SK-N-SH treated with all-trans-retinoic acid at 6 μM for 48 hours (cell line): ENCODE measurements around the gene HACD2.

ENCODE experiments used
- ATAC-seq: fragments of 200-7000 bp; cut with Tn5 transposase; 3 replicates; pipeline ENCODE4 v1.9.1; 2020; ENCODE audit warnings: mild to moderate bottlenecking, moderate library complexity
- BACH2 ChIP-seq: fragments of 250-450 bp; sonication (Bioruptor Pico); IDR thresholded peaks from 2 replicates; pipeline ENCODE4 v1.9.0; 2021; ENCODE audit warnings: mild to moderate bottlenecking, borderline replicate concordance
- CREB5 ChIP-seq: fragments of 250-450 bp; sonication (Bioruptor Pico); IDR thresholded peaks from 2 replicates; pipeline ENCODE4 v1.5.1; 2020; ENCODE audit warnings: low read depth, mild to moderate bottlenecking, moderate library complexity
- CSDC2 ChIP-seq: fragments of 250-450 bp; sonication (Bioruptor Pico); IDR thresholded peaks from 2 replicates; pipeline ENCODE4 v1.5.0; 2020; ENCODE audit warnings: mild to moderate bottlenecking, moderate library complexity
- CSRNP3 ChIP-seq: fragments of 250-450 bp; sonication (Bioruptor Pico); IDR thresholded peaks from 2 replicates; pipeline ENCODE4 v1.5.1; 2021; ENCODE audit warnings: mild to moderate bottlenecking, moderate library complexity
- ESRRG ChIP-seq: fragments of 250-450 bp; sonication (Bioruptor Pico); IDR thresholded peaks from 2 replicates; pipeline ENCODE4 v1.6.1; 2021; ENCODE audit warnings: mild to moderate bottlenecking
- GLIS3 ChIP-seq: fragments of 250-450 bp; sonication (Bioruptor Pico); IDR thresholded peaks from 2 replicates; pipeline ENCODE4 v1.5.0; 2020; ENCODE audit warnings: mild to moderate bottlenecking, moderate library complexity
- OSR1 ChIP-seq: fragments of 250-450 bp; sonication (Bioruptor Pico); IDR thresholded peaks from 2 replicates; pipeline ENCODE4 v1.8.0; 2022; ENCODE audit warnings: moderate library complexity, mild to moderate bottlenecking, inconsistent platforms
- PATZ1 ChIP-seq: fragments of 250-450 bp; sonication (Bioruptor Pico); IDR thresholded peaks from 2 replicates; pipeline ENCODE4 v1.8.0; 2020; ENCODE audit warnings: mild to moderate bottlenecking, moderate library complexity, borderline replicate concordance
- POU6F1 ChIP-seq: fragments of 250-450 bp; sonication (Bioruptor Pico); IDR thresholded peaks from 2 replicates; pipeline ENCODE4 v1.8.0; 2021; ENCODE audit warnings: low read depth, mild to moderate bottlenecking, moderate library complexity, borderline replicate concordance
- PPARA ChIP-seq: fragments of 250-450 bp; sonication (Bioruptor Pico); IDR thresholded peaks from 2 replicates; pipeline ENCODE4 v1.5.0; 2020; ENCODE audit warnings: mild to moderate bottlenecking, borderline replicate concordance
- RARB ChIP-seq: fragments of 250-450 bp; sonication (Bioruptor Pico); IDR thresholded peaks from 2 replicates; pipeline ENCODE4 v1.8.0; 2021; ENCODE audit warnings: mild to moderate bottlenecking, moderate library complexity
- SNAI2 ChIP-seq: fragments of 250-450 bp; sonication (Bioruptor Pico); IDR thresholded peaks from 2 replicates; pipeline ENCODE4 v1.5.0; 2020; ENCODE audit warnings: mild to moderate bottlenecking, moderate library complexity
- TCF4 ChIP-seq: fragments of 250-450 bp; sonication (Bioruptor Pico); IDR thresholded peaks from 2 replicates; pipeline ENCODE4 v1.8.0; 2021; ENCODE audit warnings: mild to moderate bottlenecking, moderate library complexity, borderline replicate concordance
- TOX ChIP-seq: fragments of 250-450 bp; sonication (Bioruptor Pico); IDR thresholded peaks from 2 replicates; pipeline ENCODE4 v1.8.0; 2021; ENCODE audit warnings: mild to moderate bottlenecking, moderate library complexity, borderline replicate concordance
- TSHZ2 ChIP-seq: fragments of 250-450 bp; sonication (Bioruptor Pico); IDR thresholded peaks from 2 replicates; pipeline ENCODE4 v1.5.0; 2020; ENCODE audit warnings: mild to moderate bottlenecking, moderate library complexity
- ZC3H10 ChIP-seq: fragments of 250-450 bp; sonication (Bioruptor Pico); IDR thresholded peaks from 2 replicates; pipeline ENCODE4 v1.5.1; 2021; ENCODE audit warnings: mild to moderate bottlenecking, moderate library complexity
- ZFP3 ChIP-seq: fragments of 250-450 bp; sonication (Bioruptor Pico); IDR thresholded peaks from 2 replicates; pipeline ENCODE4 v1.5.0; 2020; ENCODE audit warnings: mild to moderate bottlenecking, moderate library complexity
- ZNF565 ChIP-seq: fragments of 450-650 bp; formaldehyde crosslinking; conservative IDR thresholded peaks from 2 replicates; pipeline ENCODE4 v1.5.0; 2020; ENCODE audit warnings: low read depth, mild to moderate bottlenecking, moderate library complexity
- ZNF70 ChIP-seq: fragments of 450-650 bp; formaldehyde crosslinking; IDR thresholded peaks from 2 replicates; pipeline ENCODE4 v1.5.0; 2020; ENCODE audit warnings: mild to moderate bottlenecking, moderate library complexity
- ZNF8 ChIP-seq: fragments of 450-650 bp; formaldehyde crosslinking; IDR thresholded peaks from 2 replicates; pipeline ENCODE4 v1.5.0; 2020; ENCODE audit warnings: mild to moderate bottlenecking, moderate library complexity

The HACD2 gene

GRCh38 chr3:123623346-123623880 is 38.6 kb upstream of the HACD2 start (continued):
- no peak for TF ChIP-seq PATZ1
- TF ChIP-seq, all 23 proteins: peak for 0

GRCh38 chr3:123622766-123623165 is 37.9 kb upstream of the HACD2 start:
- TF ChIP-seq CSRNP3 (no peak), TCF4 (CRISPR knock-in tag) (no peak), CREB5 (CRISPR knock-in tag) (no peak), TOX (CRISPR knock-in tag) (no peak), ZNF70 (CRISPR knock-in tag) (no peak), TSHZ2 (CRISPR knock-in tag) (no peak), PATZ1 (no peak), ZNF8 (CRISPR knock-in tag) (no peak), PPARA (no peak), OSR1 (CRISPR knock-in tag) (no peak), ZFP3 (CRISPR knock-in tag) (no peak), ZC3H10 (CRISPR knock-in tag) (no peak), RARB (CRISPR knock-in tag) (no peak), BACH2 (CRISPR knock-in tag) (no peak)
- TF ChIP-seq, all 23 proteins: peak for 0
- ATAC-seq = no peak

- TF ChIP-seq ZC3H10 (CRISPR knock-in tag) (no peak), SNAI2 (no peak), CSDC2 (CRISPR knock-in tag) (no peak), ZFP3 (CRISPR knock-in tag) (no peak), ZNF70 (CRISPR knock-in tag) (no peak), GLIS3 (CRISPR knock-in tag) (no peak), CSRNP3 (no peak), ZNF565 (CRISPR knock-in tag) (no peak), POU6F1 (CRISPR knock-in tag) (no peak), ESRRG (CRISPR knock-in tag) (no peak), PATZ1 (no peak)
- TF ChIP-seq, all 23 proteins: peak for 0
- no peak for ATAC-seq
Observed at GRCh38 chr3:123621850-123622189, 37.0 kb upstream of the HACD2 start.
